Esophagus muscularis mucosa (tissue), 4 donors: Measurements from ENCODE around the gene ALPK3. TPM values are rescaled to one million over a fixed set of nuclear protein-coding genes. Genes with fewer than 3 reads are reported as not detected.

Source experiments
- DNase-seq: peaks from one replicate; pipeline ENCODE4 v3.0.0-alpha.2; 2017; ENCODE audit errors: extremely low spot score
- H3K27ac ChIP-seq, 4 donors: fragments of 200-600 bp; sonication (generic); replicated peaks in 1 of 4; 1 replicate in 3 of 4; 2 replicates in 1 of 4; pipeline ENCODE4 v1.5.1; 2016 to 2019; ENCODE audit warnings: mild to moderate bottlenecking in 1 of 4
- H3K27me3 ChIP-seq, 4 donors: fragments of 200-600 bp; sonication (generic); one replicate each; pipeline versions ENCODE4 v1.5.1 to v1.6.0; 2016 to 2019
- H3K36me3 ChIP-seq, 4 donors: fragments of 200-600 bp; sonication (generic); one replicate each; pipeline ENCODE4 v1.5.1; 2016 to 2019
- H3K4me1 ChIP-seq, 4 donors: fragments of 200-600 bp; sonication (generic); one replicate each; pipeline ENCODE4 v1.5.1; 2016 to 2019
- H3K4me3 ChIP-seq, 4 donors: fragments of 200-600 bp; sonication (generic); 1 replicate in 2 of 4; 2 replicates in 2 of 4; pipeline ENCODE4 v1.5.1; 2016 to 2019; ENCODE audit warnings: mild to moderate bottlenecking in 4 of 4, moderate library complexity in 1 of 4
- H3K9me3 ChIP-seq, 4 donors: fragments of 200-600 bp; sonication (generic); 1 replicate in 3 of 4; 2 replicates in 1 of 4; pipeline ENCODE4 v1.5.1; 2016 to 2019
- EP300 ChIP-seq: sonication (generic); formaldehyde crosslinking; IDR thresholded peaks from one replicate; pipeline ENCODE4 v1.6.1; 2017; ENCODE audit warnings: antibody characterized with exemption
- POLR2A ChIP-seq: fragments of 450-650 bp; IDR thresholded peaks from one replicate; pipeline ENCODE4 v1.6.1; 2017; ENCODE audit warnings: antibody characterized with exemption, moderate library complexity, mild to moderate bottlenecking, low read depth
- POLR2AphosphoS5 ChIP-seq, 2 donors: sonication (generic); formaldehyde crosslinking; IDR thresholded peaks; one replicate each; pipeline ENCODE4 v1.6.1; 2017; ENCODE audit warnings: antibody characterized with exemption in 2 of 2
- WGBS: methylation state at CpG from one replicate; pipeline ENCODE4 v1.1.5; 2018; 5-methylcytosine and 5-hydroxymethylcytosine counted together
- intact Hi-C: fragments of 100-400 bp; cut with DNase I; formaldehyde crosslinking; loops from one replicate; pipeline ENCODE4 v1.15.1; 2023
- total RNA-seq, 4 donors: library from RNA; depleted of rRNA; stranded (reverse); fragments of >200 nt; gene quantifications; one replicate each; pipeline versions ENCODE4 v1.1.0 to v1.2.1, GENCODE V29; 2016
- TF ChIP-seq, protein P1 (sequence below), 3 experiments: fragments of 200-600 bp in 2 of 3; fragments of 450-650 bp in 1 of 3; sonication (generic) in 2 of 3; IDR thresholded peaks; one replicate each; pipeline ENCODE4 v1.5.1; 2017 to 2019; ENCODE audit warnings: antibody characterized with exemption in 3 of 3, mild to moderate bottlenecking in 2 of 3, moderate library complexity in 1 of 3

ALPK3 gene
- total RNA-seq, 4 donors from 2014 or later = 9.1 to 21.5 (median 16.2) TPM

DNA sequence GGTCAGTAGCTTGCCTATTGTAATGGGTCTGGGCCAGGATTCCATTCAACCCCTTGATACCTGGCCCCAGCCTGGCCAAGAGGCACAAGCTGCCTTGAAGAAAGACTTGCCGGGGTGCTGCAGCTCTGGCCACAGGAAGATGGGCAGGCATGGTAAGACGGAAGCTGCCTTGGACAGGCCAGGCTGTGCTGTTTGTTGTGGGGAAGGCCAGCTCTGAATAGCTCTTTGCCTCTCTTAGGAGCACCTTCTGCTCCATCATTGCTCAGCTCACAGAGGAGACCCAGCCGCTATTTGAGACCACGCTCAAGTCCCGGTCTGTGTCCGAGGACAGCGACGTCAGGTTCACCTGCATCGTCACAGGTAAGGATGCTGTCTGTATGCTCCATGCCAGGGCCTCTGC, 10.1 kb downstream of the ALPK3 start:
- Histone ChIP-seq H3K4me3 (no peak overlapping the region), H3K36me3 (peaks cover 0 to 13% (median 0%) of the 10 kb centered on the region in 4 donors), H3K27me3 (no peaks in the 10 kb centered on the region), H3K4me1 (peaks cover 70 to 79% (median 77%) of the 10 kb centered on the region in 4 donors), H3K9me3 (no peaks in the 10 kb centered on the region), H3K27ac (peak overlapping the region in 2 of 4 donors; percentile 69 to 72)
- 96% methylated on average over 8 of the region's 9 CpGs for WGBS
- no peak for DNase-seq
- intact Hi-C loops = no loop called here
- TF ChIP-seq, protein P1, sequence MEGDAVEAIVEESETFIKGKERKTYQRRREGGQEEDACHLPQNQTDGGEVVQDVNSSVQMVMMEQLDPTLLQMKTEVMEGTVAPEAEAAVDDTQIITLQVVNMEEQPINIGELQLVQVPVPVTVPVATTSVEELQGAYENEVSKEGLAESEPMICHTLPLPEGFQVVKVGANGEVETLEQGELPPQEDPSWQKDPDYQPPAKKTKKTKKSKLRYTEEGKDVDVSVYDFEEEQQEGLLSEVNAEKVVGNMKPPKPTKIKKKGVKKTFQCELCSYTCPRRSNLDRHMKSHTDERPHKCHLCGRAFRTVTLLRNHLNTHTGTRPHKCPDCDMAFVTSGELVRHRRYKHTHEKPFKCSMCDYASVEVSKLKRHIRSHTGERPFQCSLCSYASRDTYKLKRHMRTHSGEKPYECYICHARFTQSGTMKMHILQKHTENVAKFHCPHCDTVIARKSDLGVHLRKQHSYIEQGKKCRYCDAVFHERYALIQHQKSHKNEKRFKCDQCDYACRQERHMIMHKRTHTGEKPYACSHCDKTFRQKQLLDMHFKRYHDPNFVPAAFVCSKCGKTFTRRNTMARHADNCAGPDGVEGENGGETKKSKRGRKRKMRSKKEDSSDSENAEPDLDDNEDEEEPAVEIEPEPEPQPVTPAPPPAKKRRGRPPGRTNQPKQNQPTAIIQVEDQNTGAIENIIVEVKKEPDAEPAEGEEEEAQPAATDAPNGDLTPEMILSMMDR (IDR thresholded peaks at IDR 0.05) = no peak
- TF ChIP-seq POLR2AphosphoS5 (IDR thresholded peaks at IDR 0.05) (no peak), POLR2A (no peak), EP300 (no peak)

DNA sequence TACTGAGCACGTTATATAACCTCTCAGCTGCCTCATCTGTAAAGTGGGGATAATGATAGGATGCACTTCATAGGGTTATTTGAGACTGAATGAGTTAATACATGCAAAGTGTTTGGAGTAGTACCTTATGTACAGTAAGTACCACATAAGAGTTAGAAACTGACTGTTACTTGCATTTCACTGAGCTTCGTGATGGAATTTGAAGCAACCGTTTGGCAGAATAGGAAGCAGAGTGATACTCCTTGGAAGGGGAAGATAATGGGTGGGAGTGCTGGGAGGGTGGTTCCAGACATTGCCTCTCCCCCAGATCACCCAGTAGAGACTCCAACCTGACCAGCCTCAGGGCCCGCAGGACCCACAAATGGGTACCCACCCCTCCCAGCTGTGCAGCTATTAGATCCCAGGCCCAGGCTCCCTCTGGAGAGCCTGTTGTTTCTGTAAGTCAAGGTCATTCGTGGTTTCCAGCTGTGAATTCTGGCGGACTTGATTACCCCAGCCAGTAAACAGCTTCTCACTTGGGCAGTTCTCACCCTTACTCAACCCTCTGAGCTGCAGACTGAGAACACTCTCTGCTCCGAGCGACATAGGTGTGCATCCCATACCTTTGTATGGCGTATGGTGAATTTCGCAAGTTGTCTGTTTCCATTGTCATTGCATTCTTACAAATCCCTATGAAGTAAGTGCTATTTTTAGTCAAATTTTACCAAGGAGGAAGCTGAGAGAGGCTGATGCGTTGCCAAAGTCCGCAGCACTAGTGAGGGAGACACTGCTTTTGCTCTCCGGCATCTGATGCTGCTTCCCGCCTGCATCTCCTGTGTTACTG, 11.1 kb downstream of the ALPK3 start:
- 39% methylated on average over 12 of the region's 14 CpGs for WGBS
- DNase-seq = no peak
- intact Hi-C loops = no loop called here

DNA sequence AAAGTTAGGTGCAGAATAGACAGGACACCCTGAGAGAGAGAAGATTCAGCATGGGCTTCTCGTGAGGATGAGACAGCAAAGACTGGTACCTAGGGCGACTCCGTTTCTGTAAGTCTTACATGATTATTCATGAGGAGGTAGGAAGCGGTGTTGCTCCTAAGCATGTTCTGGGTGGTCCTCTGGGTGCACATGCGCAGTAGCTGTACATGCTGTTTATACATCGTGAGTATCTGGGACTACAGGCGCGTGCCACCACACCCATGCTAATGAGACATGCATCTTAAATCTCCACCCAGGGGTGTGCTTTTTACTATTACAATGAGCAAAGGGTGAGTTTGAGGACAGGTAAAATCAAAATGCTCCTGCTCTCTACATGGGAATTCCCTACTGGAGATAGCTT, 12.3 kb downstream of the ALPK3 start:
- Histone ChIP-seq H3K27ac (peak overlapping the region in 1 of 4 donors; percentile 1), H3K9me3 (no peaks in the 10 kb centered on the region), H3K4me1 (peaks cover 62 to 77% (median 72%) of the 10 kb centered on the region in 4 donors), H3K27me3 (no peaks in the 10 kb centered on the region), H3K36me3 (peaks cover 0 to 23% (median 0%) of the 10 kb centered on the region in 4 donors), H3K4me3 (no peak overlapping the region)
- TF ChIP-seq POLR2AphosphoS5 (IDR thresholded peaks at IDR 0.05) (no peak), EP300 (no peak), POLR2A (no peak)
- TF ChIP-seq, protein P1 (IDR thresholded peaks at IDR 0.05) = no peak
- intact Hi-C loops = no loop called here
- 93% methylated on average over 8 of the region's 8 CpGs for WGBS
- no peak for DNase-seq

More for the DNA sequence above, 11.1 kb downstream of the ALPK3 start:
- Histone ChIP-seq H3K4me3 (no peak overlapping the region), H3K27ac (peak overlapping the region; percentile 10 to 72 (median 63)), H3K27me3 (no peaks in the 10 kb centered on the region), H3K36me3 (peaks cover 0 to 18% (median 0%) of the 10 kb centered on the region in 4 donors), H3K9me3 (no peaks in the 10 kb centered on the region), H3K4me1 (peaks cover 67 to 78% (median 77%) of the 10 kb centered on the region in 4 donors)
- peak; percentile 5 to 59 for TF ChIP-seq POLR2AphosphoS5 (IDR thresholded peaks at IDR 0.05)
- no peak for TF ChIP-seq POLR2A
- TF ChIP-seq, protein P1 (IDR thresholded peaks at IDR 0.05) = no peak
- no peak for TF ChIP-seq EP300

DNA sequence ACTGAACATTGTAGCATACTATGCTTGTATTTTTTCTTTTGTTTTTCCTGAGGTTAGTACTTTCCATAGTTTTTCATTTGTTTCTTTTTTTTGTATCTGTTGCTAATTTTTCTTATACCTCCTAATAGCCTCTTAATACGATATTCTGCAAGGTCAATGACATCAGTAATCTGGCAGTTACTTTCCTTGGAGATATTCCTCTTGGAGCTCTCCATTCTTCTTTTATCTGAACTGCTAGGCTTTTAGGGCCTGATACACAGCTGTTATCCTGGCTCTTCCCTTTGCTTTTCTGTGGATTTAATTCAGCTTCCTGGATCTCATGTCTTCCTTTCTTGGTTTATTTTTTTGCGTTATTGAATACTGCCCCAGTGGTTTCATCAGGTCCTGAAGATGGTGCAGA, 12.9 kb downstream of the ALPK3 start:
- Histone ChIP-seq H3K36me3 (peaks cover 0 to 28% (median 2%) of the 10 kb centered on the region in 4 donors), H3K4me3 (no peak overlapping the region), H3K27me3 (no peaks in the 10 kb centered on the region), H3K4me1 (peaks cover 62 to 79% (median 69%) of the 10 kb centered on the region in 4 donors), H3K9me3 (no peaks in the 10 kb centered on the region), H3K27ac (peak overlapping the region in 3 of 4 donors; percentile 6 to 62 (median 35))
- TF ChIP-seq EP300 (no peak), POLR2A (no peak), POLR2AphosphoS5 (IDR thresholded peaks at IDR 0.05) (no peak)
- TF ChIP-seq, protein P1 (IDR thresholded peaks at IDR 0.05) = no peak
- no peak for DNase-seq
- WGBS = 65% methylated on average over 2 of the region's 2 CpGs
- intact Hi-C loops = no loop called here
